HepG2 (cell line): ENCODE data around the gene SRSF2. TPM values are rescaled to one million over a fixed set of nuclear protein-coding genes. Genes with fewer than 3 reads are reported as not detected.

Experiments used
- ARID3A ChIP-seq: IDR thresholded peaks from 2 replicates; pipeline ENCODE4 v1.6.1; 2012; ENCODE audit warnings: low read depth, low read length, improper control_type of control experiment
- BCL6 ChIP-seq: IDR thresholded peaks from 2 replicates; pipeline ENCODE4 v1.6.1; 2016; ENCODE audit warnings: missing genetic modification reagents, missing compliant biosample characterization
- CBX1 ChIP-seq: IDR thresholded peaks from one replicate; pipeline ENCODE4 v1.6.1; 2016; ENCODE audit warnings: antibody characterized with exemption, low read depth
- CCDC6 ChIP-seq: sonication (generic); formaldehyde crosslinking; IDR thresholded peaks from 2 replicates; pipeline ENCODE4 v1.8.1; 2022; ENCODE audit warnings: mild to moderate bottlenecking, missing genetic modification reagents, moderate library complexity
- ELF4 ChIP-seq: sonication (generic); formaldehyde crosslinking; IDR thresholded peaks from 2 replicates; pipeline ENCODE4 v1.5.0; 2020; ENCODE audit warnings: missing genetic modification reagents, mild to moderate bottlenecking, moderate library complexity, borderline replicate concordance
- FOXA3 ChIP-seq: IDR thresholded peaks from 2 replicates; pipeline ENCODE4 v1.6.1; 2016; ENCODE audit warnings: missing genetic modification reagents, missing compliant biosample characterization
- HCFC1 ChIP-seq: fragments of 150-350 bp; IDR thresholded peaks from 2 replicates; pipeline ENCODE4 v1.6.1; 2014; ENCODE audit warnings: low read depth, low read length
- KLF12 ChIP-seq: sonication (generic); formaldehyde crosslinking; IDR thresholded peaks from 2 replicates; pipeline ENCODE4 v1.4.0; 2020; ENCODE audit warnings: missing genetic modification reagents, borderline replicate concordance
- MEIS2 ChIP-seq: sonication (generic); formaldehyde crosslinking; IDR thresholded peaks from 2 replicates; pipeline ENCODE4 v1.9.0; 2021; ENCODE audit warnings: mild to moderate bottlenecking, missing genetic modification reagents
- POGK ChIP-seq: sonication (generic); formaldehyde crosslinking; conservative IDR thresholded peaks from 2 replicates; pipeline ENCODE4 v1.8.0; 2022; ENCODE audit warnings: mild to moderate bottlenecking, moderate library complexity, missing genetic modification reagents
- RAD21 ChIP-seq: fragments of 450-650 bp; formaldehyde crosslinking; IDR thresholded peaks from 2 replicates; pipeline ENCODE4 v1.5.0; 2020; ENCODE audit warnings: mild to moderate bottlenecking
- RNF2 ChIP-seq: fragments of 450-650 bp; conservative IDR thresholded peaks from 2 replicates; pipeline ENCODE4 v1.6.1; 2016; ENCODE audit warnings: low read depth
- SP5 ChIP-seq: IDR thresholded peaks from 2 replicates; pipeline ENCODE4 v1.6.1; 2016; ENCODE audit warnings: low read depth, borderline replicate concordance
- THRA ChIP-seq: sonication (generic); formaldehyde crosslinking; IDR thresholded peaks from 2 replicates; pipeline ENCODE4 v1.4.0; 2020; ENCODE audit warnings: missing genetic modification reagents, borderline replicate concordance
- UBTF ChIP-seq: sonication (generic); formaldehyde crosslinking; IDR thresholded peaks from 2 replicates; pipeline ENCODE4 v1.4.0; 2020; ENCODE audit warnings: mild to moderate bottlenecking, missing genetic modification reagents
- ZFP36L1 ChIP-seq: sonication (generic); formaldehyde crosslinking; IDR thresholded peaks from 2 replicates; pipeline ENCODE4 v1.8.0; 2022; ENCODE audit warnings: mild to moderate bottlenecking, missing genetic modification reagents, moderate library complexity
- ZNF225 ChIP-seq: sonication (generic); formaldehyde crosslinking; IDR thresholded peaks from 2 replicates; pipeline ENCODE4 v1.4.0; 2020; ENCODE audit warnings: mild to moderate bottlenecking, missing genetic modification reagents
- ZNF746 ChIP-seq: sonication (generic); formaldehyde crosslinking; IDR thresholded peaks from 2 replicates; pipeline ENCODE4 v1.8.0; 2022; ENCODE audit warnings: mild to moderate bottlenecking, missing genetic modification reagents
- ZNF770 ChIP-seq: sonication (generic); formaldehyde crosslinking; IDR thresholded peaks from 2 replicates; pipeline ENCODE4 v1.5.0; 2020; ENCODE audit warnings: mild to moderate bottlenecking, missing genetic modification reagents
- ZNF788 ChIP-seq: sonication (generic); formaldehyde crosslinking; IDR thresholded peaks from 2 replicates; pipeline ENCODE4 v1.5.0; 2020; ENCODE audit warnings: mild to moderate bottlenecking, missing genetic modification reagents, borderline replicate concordance
- ZSCAN31 ChIP-seq: sonication (generic); formaldehyde crosslinking; IDR thresholded peaks from 2 replicates; pipeline ENCODE4 v1.5.0; 2020; ENCODE audit warnings: low read depth, mild to moderate bottlenecking, missing genetic modification reagents
- polyA plus RNA-seq, 8 experiments: library from polyadenylated mRNA; depleted of rRNA in 3 of 8; stranded (reverse) in 7 of 8; unstranded in 1 of 8; fragments of >200 nt; fragmentation: Illumina TruSeq in 4 of 8; extraction: Trizol in 4 of 8; gene quantifications; 2 replicates each; pipeline versions ENCODE4 v1.2.1 to v1.2.3, GENCODE V29; 2011 to 2016; ENCODE audit warnings: low read depth in 4 of 8, missing spikeins in 1 of 8, mixed read lengths in 1 of 8; ENCODE audit not compliant: insufficient read depth in 1 of 8
- total RNA-seq, 5 experiments: library from RNA; depleted of rRNA; stranded (reverse); fragments of >200 nt; fragmentation: Illumina TruSeq; extraction: Trizol; gene quantifications; 2 replicates each; pipeline ENCODE4 v1.2.3, GENCODE V29; 2016; ENCODE audit warnings: low read depth in 1 of 5

SRSF2 gene
- total and polyA plus RNA-seq, 2 of the 13 experiments (the other 11 are each of a cell fraction or from before 2014, with no cell fraction given), result 306 to 319 TPM

GRCh38 chr17:76726231-76726775 lies 10.8 kb downstream of the SRSF2 start, which contains the start of gene JMJD6 (continued):
- TF ChIP-seq UBTF (peak; percentile 94), ARID3A (no peak), HCFC1 (peak; percentile 39), ELF4 (CRISPR knock-in tag) (peak; percentile 85), ZNF788 (CRISPR knock-in tag) (peak; percentile 82; the same call in 1 of the 2 replicates), SP5 (CRISPR knock-in tag) (peak; percentile 88), KLF12 (CRISPR knock-in tag) (peak; percentile 85; the same call in 1 of the 2 replicates), CCDC6 (CRISPR knock-in tag) (peak; percentile 75), ZSCAN31 (CRISPR knock-in tag) (peak; percentile 93), BCL6 (CRISPR knock-in tag) (no peak; the same call in none of the 2 replicates), RNF2 (0 out of 2 replicates have a peak, but pooled peaks have one; percentile 31), MEIS2 (CRISPR knock-in tag) (peak; percentile 35), RAD21 (CRISPR knock-in tag) (peak; percentile 12; the same call in 1 of the 2 replicates), ZNF225 (CRISPR knock-in tag) (0 out of 2 replicates have a peak, but pooled peaks have one; percentile 79), CBX1 (peak; percentile 69), ZNF746 (CRISPR knock-in tag) (peak; percentile 70; the same call in 1 of the 2 replicates), THRA (CRISPR knock-in tag) (peak; percentile 56), FOXA3 (CRISPR knock-in tag) (peak; percentile 42), ZNF770 (peak; percentile 6), ZFP36L1 (CRISPR knock-in tag) (0 out of 2 replicates have a peak, but pooled peaks have one; percentile 31), POGK (CRISPR knock-in tag) (no peak)
